Measurements from ENCODE around the gene ZHX3. TPM values are rescaled to one million over a fixed set of nuclear protein-coding genes. Genes with fewer than 3 reads are reported as not detected.

ZHX3 gene
- total RNA-seq, 3 donors from 2014 or later (not counting 1 experiment from before 2014, with no cell fraction given) = 9.0 to 11.8 (median 10.3) TPM

DNA sequence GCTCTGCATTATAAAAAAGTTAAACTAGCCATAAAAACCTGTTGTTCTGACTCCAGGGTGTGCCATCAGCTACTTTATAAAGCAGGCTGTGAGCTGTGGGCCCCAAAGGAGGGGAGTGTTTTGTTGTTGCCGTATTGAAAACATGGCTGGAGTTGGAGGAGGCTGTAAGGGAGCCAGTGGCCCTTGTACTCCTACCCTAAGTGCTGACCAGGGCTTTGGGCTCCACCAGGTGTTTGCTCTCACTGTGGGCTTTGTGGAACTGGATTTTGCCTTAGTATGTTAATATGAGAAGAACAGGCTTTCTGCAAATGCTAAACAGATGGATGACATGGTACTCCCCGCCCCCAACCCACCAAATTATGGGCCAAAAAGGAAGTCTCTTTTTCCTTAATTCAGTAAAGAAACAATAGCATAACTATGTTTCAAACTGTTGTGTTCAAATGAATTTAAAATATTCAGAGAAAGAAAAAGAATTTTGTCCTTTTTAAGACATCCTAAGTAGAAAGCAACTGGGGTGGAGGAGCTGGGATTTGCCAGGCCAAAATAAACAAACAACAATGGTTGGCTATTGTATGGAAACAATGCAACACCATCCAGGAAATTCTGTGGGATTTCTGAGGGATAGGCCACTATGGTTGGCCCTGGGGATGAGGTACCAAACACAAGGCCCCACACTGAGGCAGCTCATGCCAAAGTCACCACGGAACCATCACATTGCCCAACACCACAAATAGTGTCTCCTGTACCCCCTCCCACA, 116.9 kb downstream of the ZHX3 start:
- DNase-seq (no peak), ATAC-seq (no peak)
- H3K9me3 Mint-ChIP-seq = peaks cover 0 to 5% of the 10 kb centered on the region in 2 donors
- TF ChIP-seq, protein P1, sequence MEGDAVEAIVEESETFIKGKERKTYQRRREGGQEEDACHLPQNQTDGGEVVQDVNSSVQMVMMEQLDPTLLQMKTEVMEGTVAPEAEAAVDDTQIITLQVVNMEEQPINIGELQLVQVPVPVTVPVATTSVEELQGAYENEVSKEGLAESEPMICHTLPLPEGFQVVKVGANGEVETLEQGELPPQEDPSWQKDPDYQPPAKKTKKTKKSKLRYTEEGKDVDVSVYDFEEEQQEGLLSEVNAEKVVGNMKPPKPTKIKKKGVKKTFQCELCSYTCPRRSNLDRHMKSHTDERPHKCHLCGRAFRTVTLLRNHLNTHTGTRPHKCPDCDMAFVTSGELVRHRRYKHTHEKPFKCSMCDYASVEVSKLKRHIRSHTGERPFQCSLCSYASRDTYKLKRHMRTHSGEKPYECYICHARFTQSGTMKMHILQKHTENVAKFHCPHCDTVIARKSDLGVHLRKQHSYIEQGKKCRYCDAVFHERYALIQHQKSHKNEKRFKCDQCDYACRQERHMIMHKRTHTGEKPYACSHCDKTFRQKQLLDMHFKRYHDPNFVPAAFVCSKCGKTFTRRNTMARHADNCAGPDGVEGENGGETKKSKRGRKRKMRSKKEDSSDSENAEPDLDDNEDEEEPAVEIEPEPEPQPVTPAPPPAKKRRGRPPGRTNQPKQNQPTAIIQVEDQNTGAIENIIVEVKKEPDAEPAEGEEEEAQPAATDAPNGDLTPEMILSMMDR (IDR thresholded peaks at IDR 0.05) = no peak
- Histone ChIP-seq H3K27me3 (ENCODE audit: control insufficient read depth, insufficient read depth, low read length) (no peaks in the 10 kb centered on the region), H3K36me3 (ENCODE audit: control insufficient read depth, insufficient read depth, low read length) (peaks cover 3% of the 10 kb centered on the region), H3K4me1 (ENCODE audit: control insufficient read depth, insufficient read depth, low read length) (no peaks in the 10 kb centered on the region), H3K9me3 (ENCODE audit: control insufficient read depth, insufficient read depth, low read length) (no peaks in the 10 kb centered on the region), H3K4me3 (ENCODE audit: low read length) (no peak overlapping the region), H3K27ac (ENCODE audit: low read length) (no peak overlapping the region)
- intact Hi-C loops (cut with micrococcal nuclease) = no loop called here
- H3K27ac Mint-ChIP-seq = no peak overlapping the region
- no peak overlapping the region for H3K4me3 Mint-ChIP-seq
- H3K4me1 Mint-ChIP-seq = peaks cover 0 to 7% of the 10 kb centered on the region in 2 donors
- peaks cover 12% of the 10 kb centered on the region for H3K36me3 Mint-ChIP-seq
- no peaks in the 10 kb centered on the region for H3K27me3 Mint-ChIP-seq (ENCODE audit: low read depth in 2 of 2)
- 97% methylated on average over 2 of the region's 3 CpGs for WGBS (ENCODE audit: insufficient coverage)

DNA sequence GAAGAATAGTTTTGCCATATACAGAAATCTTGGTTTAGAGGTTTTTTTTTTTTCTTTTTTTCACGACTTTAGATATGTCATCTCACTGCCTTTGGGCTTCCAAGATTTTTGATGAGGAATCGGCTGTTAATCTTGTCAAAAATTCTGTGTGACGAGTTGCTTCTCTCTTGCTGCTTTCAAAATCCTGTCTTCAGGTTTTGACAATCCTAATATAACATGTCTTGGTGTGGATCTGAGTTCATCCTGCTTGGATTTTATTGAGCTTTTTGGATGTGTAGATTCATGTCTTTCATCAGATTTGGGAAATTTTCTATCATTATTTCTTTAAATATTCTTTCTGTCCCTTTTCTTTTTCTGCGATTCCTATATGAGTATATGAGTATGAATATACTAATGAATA, 119.1 kb downstream of the ZHX3 start:
- intact Hi-C loops (cut with micrococcal nuclease) = no loop called here
- Mint-ChIP-seq H3K4me3 (no peak overlapping the region), H3K4me1 (peaks cover 0 to 7% of the 10 kb centered on the region in 2 donors)

DNA sequence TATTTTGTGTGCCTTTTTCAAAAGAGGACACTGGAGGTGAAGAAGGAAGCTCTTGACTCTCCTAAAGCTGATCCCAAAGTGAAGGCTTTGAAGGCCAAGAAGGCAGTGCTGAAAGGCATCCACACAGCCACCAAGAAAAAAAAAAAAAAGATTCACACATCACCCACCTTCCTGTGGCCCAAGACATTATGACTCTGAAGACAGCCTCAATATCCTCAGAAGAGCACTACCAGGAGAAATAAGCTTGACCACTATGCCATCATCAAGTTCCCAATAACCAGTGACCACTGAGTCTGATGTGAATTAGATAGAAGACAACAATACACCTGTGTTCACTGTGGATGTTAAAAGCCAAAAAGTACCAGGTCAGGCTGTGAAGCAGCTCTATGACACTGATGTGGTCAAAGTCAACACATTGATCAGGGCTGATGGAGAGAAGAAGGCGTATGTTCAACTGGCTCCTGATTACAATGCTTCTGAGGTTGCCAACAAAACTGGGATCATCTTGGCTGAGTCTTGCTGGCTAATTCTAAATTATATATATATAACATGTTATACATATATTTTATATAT, 120.8 kb downstream of the ZHX3 start:
- TF ChIP-seq, protein P1 (IDR thresholded peaks at IDR 0.05) = no peak
- peaks cover 13% of the 10 kb centered on the region for H3K36me3 Mint-ChIP-seq
- peaks cover 0 to 5% of the 10 kb centered on the region in 2 donors for H3K9me3 Mint-ChIP-seq
- H3K27ac ChIP-seq (ENCODE audit: low read length) = no peak overlapping the region
- no peak for DNase-seq
- no peak overlapping the region for H3K4me3 Mint-ChIP-seq
- H3K36me3 ChIP-seq (ENCODE audit: control insufficient read depth, insufficient read depth, low read length) = no peaks in the 10 kb centered on the region
- no peaks in the 10 kb centered on the region for H3K27me3 Mint-ChIP-seq (ENCODE audit: low read depth in 2 of 2)
- H3K4me1 Mint-ChIP-seq = peaks cover 0 to 3% of the 10 kb centered on the region in 2 donors
- no peak overlapping the region for H3K27ac Mint-ChIP-seq
- ATAC-seq = no peak
- 100% methylated on average over 1 of the region's 1 CpG for WGBS (ENCODE audit: insufficient coverage)
- intact Hi-C loops (cut with micrococcal nuclease) = no loop called here
- no peaks in the 10 kb centered on the region for H3K4me1 ChIP-seq (ENCODE audit: control insufficient read depth, insufficient read depth, low read length)
- no peaks in the 10 kb centered on the region for H3K27me3 ChIP-seq (ENCODE audit: control insufficient read depth, insufficient read depth, low read length)
- no peak overlapping the region for H3K4me3 ChIP-seq (ENCODE audit: low read length)
- H3K9me3 ChIP-seq (ENCODE audit: control insufficient read depth, insufficient read depth, low read length) = peaks cover 7% of the 10 kb centered on the region

More for the DNA sequence above, 119.1 kb downstream of the ZHX3 start:
- peaks cover 0 to 5% of the 10 kb centered on the region in 2 donors for H3K9me3 Mint-ChIP-seq
- TF ChIP-seq, protein P1 (IDR thresholded peaks at IDR 0.05) = no peak
- Histone ChIP-seq H3K4me3 (ENCODE audit: low read length) (no peak overlapping the region), H3K27ac (ENCODE audit: low read length) (no peak overlapping the region), H3K4me1 (ENCODE audit: control insufficient read depth, insufficient read depth, low read length) (no peaks in the 10 kb centered on the region), H3K36me3 (ENCODE audit: control insufficient read depth, insufficient read depth, low read length) (no peaks in the 10 kb centered on the region), H3K27me3 (ENCODE audit: control insufficient read depth, insufficient read depth, low read length) (no peaks in the 10 kb centered on the region), H3K9me3 (ENCODE audit: control insufficient read depth, insufficient read depth, low read length) (no peaks in the 10 kb centered on the region)
- no peaks in the 10 kb centered on the region for H3K27me3 Mint-ChIP-seq (ENCODE audit: low read depth in 2 of 2)
- DNase-seq (no peak), ATAC-seq (no peak)
- WGBS (ENCODE audit: insufficient coverage) = 96% methylated on average over 3 of the region's 4 CpGs
- H3K36me3 Mint-ChIP-seq = peaks cover 12% of the 10 kb centered on the region
- H3K27ac Mint-ChIP-seq = no peak overlapping the region
